ACHN (cell line): ENCODE measurements around the gene DIP2C.

Experiments
- DNase-seq: peaks from one replicate; pipeline ENCODE4 v3.0.0-alpha.2; 2015
- in situ Hi-C: cut with HindIII; loops from 2 replicates; pipeline ENCODE4 v1.10.0; 2017; ENCODE audit warnings: low sequenced_read_pairs, low pct_ligation_motif_present, low pct_unique_long_range_greater_than_20kb

DIP2C gene

DNA sequence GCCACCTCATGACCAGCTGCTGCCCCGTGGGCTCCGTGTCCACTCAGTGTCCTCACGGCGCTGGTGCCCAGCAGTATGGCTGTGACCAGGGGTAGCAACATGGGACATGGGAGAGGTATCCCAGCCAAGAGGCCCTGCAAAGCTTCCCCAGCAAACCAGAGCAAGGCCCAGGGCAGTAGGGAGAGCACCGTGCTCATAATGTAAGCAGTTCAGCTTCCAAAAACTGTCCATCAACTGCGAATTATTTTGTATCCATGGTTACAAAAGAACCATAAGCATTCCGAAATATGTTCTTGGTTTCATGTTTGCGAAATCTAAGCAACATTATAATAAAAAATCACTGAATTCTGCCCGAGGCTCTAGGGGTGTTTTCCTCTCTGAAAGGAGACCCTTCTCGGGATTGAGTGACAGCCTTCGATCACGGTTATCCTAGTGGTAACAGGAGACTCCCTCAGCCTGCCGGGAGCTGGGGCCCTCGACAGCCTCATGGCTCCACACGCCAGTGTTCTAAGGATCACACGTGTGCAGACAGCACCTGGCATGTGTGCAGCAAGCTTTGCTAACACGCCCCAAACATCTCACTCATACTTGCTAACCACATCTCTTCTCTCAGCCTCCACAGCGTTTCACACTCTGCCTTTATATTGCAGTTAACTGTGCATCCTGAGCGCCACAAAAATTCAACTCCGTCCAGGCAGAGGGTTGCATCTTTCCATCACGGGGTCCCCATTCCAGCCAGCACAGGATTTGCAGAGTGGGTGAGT, 117.6 kb downstream of the DIP2C start:
- no peak for DNase-seq

GRCh38 chr10:571166-571565, 118.3 kb downstream of the DIP2C start:
- in situ Hi-C loops: no loop called here
- no peak for DNase-seq

More for the DNA sequence above, 117.6 kb downstream of the DIP2C start:
- in situ Hi-C loops: no loop called here

DNA sequence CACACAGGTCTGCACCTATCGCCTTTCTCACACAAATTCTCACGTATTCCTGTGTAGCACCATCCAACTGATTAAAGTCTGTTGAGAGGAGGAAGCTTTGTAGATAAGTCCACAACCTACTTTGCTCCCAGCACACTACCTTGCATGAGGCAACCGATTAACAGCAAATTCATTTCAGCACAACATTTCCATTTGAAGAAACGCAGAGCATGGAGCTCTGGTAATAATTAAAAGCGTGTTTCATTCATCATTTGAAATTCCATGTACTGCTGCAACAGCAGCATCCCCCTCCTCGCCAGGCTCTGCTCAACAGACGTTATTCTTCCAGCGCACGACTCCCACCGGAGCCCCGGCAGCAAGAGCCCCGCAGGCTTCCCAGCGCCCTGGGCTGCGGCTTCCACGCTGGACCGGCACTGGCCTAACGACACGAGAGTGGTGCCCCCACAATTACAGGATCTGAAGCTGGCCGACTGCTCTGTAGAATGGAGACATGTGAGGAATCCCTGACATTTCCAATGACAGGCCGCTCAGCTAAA, 118.8 kb downstream of the DIP2C start:
- no peak for DNase-seq
- in situ Hi-C loops: no loop called here

DNA sequence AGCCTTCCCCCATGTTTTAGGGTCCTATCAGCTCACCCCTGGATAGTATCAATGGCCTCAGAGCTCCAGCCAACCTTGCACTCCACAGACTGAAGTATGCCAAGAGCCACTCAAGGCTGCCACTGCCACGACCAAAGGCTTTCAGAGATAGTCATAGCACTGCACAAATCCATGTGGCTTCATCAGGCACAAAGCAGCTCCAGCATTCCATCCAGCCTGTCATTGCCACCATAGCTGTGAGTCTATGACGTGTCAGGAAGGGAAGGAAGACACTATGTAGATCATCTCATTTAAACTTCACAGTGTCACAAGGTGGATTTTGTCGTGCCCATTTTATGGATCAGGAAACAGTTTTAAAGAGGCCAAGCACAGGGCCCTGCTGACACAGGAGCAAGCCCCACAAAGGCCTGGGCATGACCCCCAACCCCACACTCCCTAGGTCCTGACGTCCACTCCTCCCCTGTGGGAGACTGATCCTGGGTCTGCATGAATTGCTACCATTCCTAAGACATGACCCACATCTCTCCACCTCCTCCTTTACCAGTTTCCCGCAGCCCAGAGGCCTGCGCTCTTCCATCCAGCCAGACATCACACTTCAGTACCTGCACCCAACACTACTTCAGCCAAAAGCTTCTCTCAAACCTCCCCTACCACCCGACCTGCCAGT, 119.4 kb downstream of the DIP2C start:
- in situ Hi-C loops: no loop called here
- DNase-seq: no peak

GRCh38 chr10:568848-569247, 120.6 kb downstream of the DIP2C start:
- in situ Hi-C loops: no loop called here
- DNase-seq: no peak

DNA sequence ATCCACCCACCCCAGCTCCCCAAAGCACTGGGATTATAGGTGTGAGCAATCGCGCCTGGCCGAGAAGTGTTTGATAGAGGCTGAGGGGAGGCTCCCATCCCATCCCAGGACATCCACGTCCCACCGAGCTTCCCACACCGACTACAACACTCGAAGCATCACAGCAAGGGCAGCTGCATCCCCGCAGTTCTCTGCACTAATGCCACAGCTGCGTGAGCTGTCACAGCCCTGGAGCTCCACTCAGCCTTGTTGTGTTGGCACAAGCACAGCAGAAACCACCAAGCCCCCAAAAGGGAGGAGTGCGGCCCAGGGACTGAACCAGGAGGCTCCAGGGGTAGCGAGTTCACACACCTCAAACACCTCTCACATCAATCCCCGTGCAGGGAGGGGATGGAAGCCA, 121.6 kb downstream of the DIP2C start:
- in situ Hi-C loops: no loop called here
- no peak for DNase-seq

DNA sequence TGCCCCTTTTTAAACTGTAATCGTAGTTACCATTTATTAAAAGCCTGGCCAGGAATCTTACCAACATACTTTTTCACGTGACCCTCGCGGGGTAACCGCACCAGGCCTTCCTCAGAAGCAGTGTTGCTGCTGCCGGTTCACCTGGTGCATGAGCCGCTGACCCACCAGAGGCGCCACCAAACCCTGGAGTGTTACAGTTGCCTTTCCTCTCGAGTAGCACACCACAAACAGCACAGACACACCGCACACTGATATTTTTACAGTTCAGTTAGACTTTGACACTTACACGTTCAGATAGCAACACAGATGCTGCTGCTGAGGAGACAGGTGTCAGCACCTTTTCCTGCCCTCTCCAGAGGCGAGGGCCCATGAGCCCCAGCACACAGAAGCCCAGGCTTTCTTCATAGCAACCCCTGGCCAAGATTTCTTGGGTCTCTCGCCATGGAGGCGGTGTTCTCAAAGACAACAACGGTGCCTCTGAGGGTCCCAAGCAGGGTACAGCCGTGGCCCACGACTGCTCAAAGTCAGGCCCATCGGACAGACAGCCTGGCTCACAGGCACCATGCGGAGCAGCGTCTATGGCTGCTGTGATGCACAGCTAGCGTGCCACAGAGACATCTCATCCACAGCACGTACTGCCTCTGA, 123.1 kb downstream of the DIP2C start:
- DNase-seq: no peak
- in situ Hi-C loops: no loop called here

- DNase-seq: no peak
- in situ Hi-C loops: no loop called here
These were observed 123.8 kb downstream of the DIP2C start for GRCh38 chr10:565676-566075.

DNA sequence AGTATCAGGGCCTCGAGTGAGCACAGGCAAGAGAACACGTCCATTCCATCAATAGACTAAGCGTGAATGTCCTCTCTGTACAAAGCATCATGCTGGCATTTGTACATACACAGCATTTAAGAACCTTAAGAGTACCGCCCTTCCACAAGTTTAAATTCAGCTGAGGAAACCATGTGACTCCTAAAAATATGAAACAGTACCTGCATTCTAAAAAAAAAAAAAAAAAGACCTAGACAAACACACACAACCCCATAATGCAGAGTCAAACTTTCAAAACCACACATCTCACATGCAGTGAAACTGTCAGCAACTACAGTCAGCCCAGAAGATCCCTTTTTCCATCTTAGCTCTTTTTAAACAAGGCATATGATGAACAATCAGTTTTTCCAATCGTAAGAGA, 124.3 kb downstream of the DIP2C start:
- in situ Hi-C loops: no loop called here
- no peak for DNase-seq

- DNase-seq: no peak
These were observed 125.6 kb downstream of the DIP2C start for GRCh38 chr10:563827-564226.

DNA sequence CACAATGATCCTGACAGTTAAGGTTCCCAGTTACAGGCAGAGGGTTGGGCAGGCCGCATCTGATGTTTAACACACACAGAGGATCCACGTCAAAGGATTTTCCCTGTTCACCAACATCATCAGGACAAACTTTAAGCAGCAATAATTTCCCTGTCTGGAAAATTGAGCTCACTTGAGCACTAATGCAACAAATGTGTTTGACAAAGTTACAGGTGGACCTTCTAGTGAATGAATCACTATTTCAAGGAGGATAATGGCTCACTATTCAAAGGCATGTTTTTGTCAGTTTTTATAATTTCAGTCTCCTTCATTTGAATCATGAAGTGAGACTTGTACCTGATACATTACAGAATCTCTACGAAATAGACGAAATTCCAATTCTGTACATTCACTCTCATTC, 127.3 kb downstream of the DIP2C start:
- in situ Hi-C loops: no loop called here
- peak; percentile 1 for DNase-seq

More at GRCh38 chr10:563827-564226, 125.6 kb downstream of the DIP2C start:
- in situ Hi-C loops: no loop called here

GRCh38 chr10:561721-562120, 127.7 kb downstream of the DIP2C start:
- in situ Hi-C loops: no loop called here
- DNase-seq: no peak

- DNase-seq: no peak
- in situ Hi-C loops: no loop called here
These were observed 129.0 kb downstream of the DIP2C start for GRCh38 chr10:560314-560992.

GRCh38 chr10:559767-560047, 129.8 kb downstream of the DIP2C start:
- DNase-seq: no peak
- in situ Hi-C loops: no loop called here

DNA sequence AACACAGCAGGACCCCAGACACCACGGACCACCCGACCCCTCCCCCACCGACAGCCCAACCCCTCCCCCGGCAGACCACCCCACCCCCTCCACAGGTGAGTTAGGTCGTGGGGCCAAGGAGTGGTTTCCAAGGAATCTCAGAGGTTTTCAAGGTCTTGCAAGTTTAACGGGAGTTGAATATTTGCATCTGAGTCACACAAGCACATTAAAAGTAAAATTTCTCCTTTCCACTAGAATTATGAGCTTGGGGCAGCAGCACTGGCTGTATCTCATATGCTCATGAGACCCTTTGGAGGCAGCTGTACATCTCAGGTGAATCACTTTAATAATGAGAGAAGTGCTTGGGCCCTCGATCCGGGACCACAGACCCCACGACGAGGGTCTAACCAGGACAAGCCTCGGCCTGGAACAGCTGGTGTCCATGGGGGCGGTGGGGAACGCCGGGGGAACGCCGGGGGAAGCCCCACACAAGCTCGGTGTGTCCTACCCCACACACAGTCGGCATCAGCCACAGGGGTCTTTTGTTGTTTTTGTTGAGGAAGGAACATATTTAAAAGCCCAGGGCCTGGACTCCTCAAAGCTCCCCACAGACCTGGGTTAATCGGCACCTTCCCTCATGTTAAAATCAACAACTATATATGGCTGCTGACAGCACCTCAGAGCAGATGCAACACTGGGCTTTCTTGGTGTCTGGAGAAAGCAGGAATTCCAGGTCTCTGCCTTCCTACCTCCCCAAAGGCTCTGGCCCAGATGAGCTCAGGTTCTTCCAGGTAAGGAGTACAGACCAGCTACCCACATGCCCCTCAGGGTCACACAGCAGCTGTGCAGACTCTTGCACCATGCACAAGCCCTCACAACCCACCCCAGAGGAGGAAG, 130.3 kb downstream of the DIP2C start:
- in situ Hi-C loops: no loop called here

DNA sequence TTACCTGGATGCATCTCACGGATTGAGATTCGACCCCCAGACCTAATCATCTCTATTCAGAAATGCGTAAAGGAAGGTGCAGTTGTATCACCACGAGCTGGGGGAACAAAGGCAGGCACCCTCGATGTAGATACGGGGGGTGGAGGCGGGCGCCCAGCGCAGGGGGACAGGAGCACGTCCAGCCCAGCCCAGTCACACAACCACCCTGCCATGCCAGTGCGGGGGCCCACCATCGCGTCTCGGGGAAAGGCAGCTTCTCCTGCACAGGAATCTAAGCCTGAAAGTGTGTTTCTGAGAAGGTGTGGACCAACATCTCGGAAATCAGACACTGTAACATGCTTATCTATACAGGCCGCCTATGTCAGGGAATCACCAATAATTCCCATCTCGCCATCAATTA, 131.1 kb downstream of the DIP2C start:
- in situ Hi-C loops: no loop called here

More for the DNA sequence above, 130.3 kb downstream of the DIP2C start:
- no peak for DNase-seq

DNA sequence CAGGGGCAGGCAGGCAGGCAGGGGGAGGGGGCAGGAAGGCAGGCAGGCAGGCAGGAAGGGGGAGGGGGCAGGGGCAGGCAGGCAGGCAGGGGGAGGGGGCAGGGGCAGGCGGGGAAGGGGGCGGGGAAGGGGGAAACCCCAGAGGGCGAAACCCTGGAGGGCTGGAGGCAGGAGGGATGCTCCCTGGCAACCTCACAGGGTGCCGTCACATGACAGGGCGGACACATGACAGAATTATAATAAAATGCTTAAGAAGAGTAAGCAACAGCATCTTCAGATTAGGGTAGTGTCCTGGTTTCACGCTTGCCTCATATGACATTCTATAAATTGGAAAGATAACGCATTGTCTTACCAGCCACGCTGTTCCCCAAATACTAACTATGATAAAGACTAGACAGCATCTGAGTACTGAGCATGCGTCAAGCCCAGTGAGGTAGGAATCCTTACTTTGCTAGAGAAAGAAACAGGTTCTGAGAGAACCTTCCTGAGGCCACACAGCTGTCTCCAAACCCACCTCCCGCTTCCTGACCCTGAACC, 131.6 kb downstream of the DIP2C start:
- in situ Hi-C loops: no loop called here
- DNase-seq: no peak

More for the DNA sequence above, 131.1 kb downstream of the DIP2C start:
- no peak for DNase-seq
